ENCODE measurements around the gene DYNC1LI1.

DNA sequence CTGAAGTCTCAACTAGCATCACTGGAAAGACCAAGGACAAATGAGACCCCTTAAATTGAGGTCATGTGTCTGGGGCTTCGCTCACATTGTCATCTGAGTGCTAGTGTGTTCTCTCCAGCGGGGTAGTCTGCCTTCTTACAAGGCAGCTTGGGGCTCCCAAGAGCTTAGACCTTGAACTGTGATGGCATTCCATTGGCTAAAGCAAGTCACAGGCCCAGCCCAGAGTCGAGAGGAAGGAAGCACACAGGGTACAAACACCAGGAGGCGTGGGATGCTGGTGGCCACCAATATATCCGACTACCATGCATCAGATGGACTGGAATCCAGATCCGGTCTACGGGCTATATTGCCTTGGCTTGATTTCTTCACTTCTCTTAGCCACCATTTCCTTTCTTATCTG is 31.5 kb upstream of the DYNC1LI1 start:
- TF ChIP-seq, protein P1, sequence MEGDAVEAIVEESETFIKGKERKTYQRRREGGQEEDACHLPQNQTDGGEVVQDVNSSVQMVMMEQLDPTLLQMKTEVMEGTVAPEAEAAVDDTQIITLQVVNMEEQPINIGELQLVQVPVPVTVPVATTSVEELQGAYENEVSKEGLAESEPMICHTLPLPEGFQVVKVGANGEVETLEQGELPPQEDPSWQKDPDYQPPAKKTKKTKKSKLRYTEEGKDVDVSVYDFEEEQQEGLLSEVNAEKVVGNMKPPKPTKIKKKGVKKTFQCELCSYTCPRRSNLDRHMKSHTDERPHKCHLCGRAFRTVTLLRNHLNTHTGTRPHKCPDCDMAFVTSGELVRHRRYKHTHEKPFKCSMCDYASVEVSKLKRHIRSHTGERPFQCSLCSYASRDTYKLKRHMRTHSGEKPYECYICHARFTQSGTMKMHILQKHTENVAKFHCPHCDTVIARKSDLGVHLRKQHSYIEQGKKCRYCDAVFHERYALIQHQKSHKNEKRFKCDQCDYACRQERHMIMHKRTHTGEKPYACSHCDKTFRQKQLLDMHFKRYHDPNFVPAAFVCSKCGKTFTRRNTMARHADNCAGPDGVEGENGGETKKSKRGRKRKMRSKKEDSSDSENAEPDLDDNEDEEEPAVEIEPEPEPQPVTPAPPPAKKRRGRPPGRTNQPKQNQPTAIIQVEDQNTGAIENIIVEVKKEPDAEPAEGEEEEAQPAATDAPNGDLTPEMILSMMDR (conservative IDR thresholded peaks at IDR 0.05): no peak
- TF ChIP-seq EZH2 (IDR thresholded peaks at IDR 0.05; ENCODE audit: low read depth): no peak
